Measurements from ENCODE around the gene PRPF40A.

DNA sequence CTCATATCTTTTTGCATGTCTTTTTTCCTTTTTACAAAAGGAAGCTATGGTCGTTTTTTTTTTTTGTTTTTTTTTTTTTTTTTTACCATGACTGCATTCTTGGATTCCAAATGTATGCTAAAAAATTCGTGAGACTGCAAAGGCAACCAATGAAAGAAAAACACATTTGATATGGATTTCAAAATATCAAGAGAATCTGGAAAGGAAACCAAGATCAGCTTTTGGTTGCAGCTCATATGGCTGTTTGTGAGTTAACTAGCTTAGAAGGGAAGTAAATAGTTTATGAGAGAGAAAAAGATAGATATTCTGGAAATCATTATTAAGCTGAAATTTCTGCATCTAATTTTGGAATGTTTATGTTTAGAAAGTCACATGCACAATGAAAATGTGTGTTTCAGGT lies 110.3 kb downstream of the PRPF40A start:
- TF ChIP-seq, protein P1, sequence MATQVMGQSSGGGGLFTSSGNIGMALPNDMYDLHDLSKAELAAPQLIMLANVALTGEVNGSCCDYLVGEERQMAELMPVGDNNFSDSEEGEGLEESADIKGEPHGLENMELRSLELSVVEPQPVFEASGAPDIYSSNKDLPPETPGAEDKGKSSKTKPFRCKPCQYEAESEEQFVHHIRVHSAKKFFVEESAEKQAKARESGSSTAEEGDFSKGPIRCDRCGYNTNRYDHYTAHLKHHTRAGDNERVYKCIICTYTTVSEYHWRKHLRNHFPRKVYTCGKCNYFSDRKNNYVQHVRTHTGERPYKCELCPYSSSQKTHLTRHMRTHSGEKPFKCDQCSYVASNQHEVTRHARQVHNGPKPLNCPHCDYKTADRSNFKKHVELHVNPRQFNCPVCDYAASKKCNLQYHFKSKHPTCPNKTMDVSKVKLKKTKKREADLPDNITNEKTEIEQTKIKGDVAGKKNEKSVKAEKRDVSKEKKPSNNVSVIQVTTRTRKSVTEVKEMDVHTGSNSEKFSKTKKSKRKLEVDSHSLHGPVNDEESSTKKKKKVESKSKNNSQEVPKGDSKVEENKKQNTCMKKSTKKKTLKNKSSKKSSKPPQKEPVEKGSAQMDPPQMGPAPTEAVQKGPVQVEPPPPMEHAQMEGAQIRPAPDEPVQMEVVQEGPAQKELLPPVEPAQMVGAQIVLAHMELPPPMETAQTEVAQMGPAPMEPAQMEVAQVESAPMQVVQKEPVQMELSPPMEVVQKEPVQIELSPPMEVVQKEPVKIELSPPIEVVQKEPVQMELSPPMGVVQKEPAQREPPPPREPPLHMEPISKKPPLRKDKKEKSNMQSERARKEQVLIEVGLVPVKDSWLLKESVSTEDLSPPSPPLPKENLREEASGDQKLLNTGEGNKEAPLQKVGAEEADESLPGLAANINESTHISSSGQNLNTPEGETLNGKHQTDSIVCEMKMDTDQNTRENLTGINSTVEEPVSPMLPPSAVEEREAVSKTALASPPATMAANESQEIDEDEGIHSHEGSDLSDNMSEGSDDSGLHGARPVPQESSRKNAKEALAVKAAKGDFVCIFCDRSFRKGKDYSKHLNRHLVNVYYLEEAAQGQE (IDR thresholded peaks at IDR 0.05; ENCODE audit: insufficient read depth in 1 of 2, low read depth in 2 of 2, low read length in 2 of 2): no peak
- TF ChIP-seq SIN3A (IDR thresholded peaks at IDR 0.05; ENCODE audit: borderline replicate concordance, insufficient read depth, low read length) (no peak), POLR2AphosphoS5 (IDR thresholded peaks at IDR 0.05; ENCODE audit: low read depth, low read length) (no peak), TAF1 (IDR thresholded peaks at IDR 0.05; ENCODE audit: borderline replicate concordance, insufficient read depth, low read length) (no peak), FOXP2 (optimal IDR thresholded peaks at IDR 0.05; ENCODE audit: borderline replicate concordance, extremely low read depth, extremely low read length, insufficient read depth) (no peak)
